H1 (cell line): Measurements from ENCODE around the gene PSME2. TPM values are rescaled to one million over a fixed set of nuclear protein-coding genes. Genes with fewer than 3 reads are reported as not detected.

Experiments
- CTCF ChIA-PET: fragments of 300-600 bp; sonication (Branson Sonifier 250); formaldehyde crosslinking; loops from one replicate; lab custom pipeline; 2021; ENCODE audit not compliant: partially characterized antibody; lab: Charles Lee
- POLR2A ChIA-PET: fragments of 300-600 bp; sonication (Branson Sonifier 250); formaldehyde crosslinking; loops from one replicate; lab custom pipeline; 2021; ENCODE audit warnings: inconsistent platforms; ENCODE audit not compliant: partially characterized antibody; lab: Charles Lee
- DNase-seq, 2 experiments: peaks; one replicate each; pipeline versions ENCODE4 v3.0.0 to v3.0.0-alpha.2; 2010 to 2022; ENCODE audit warnings: low spot score in 2 of 2, low read depth in 1 of 2, mixed read lengths in 1 of 2
- FAIRE-seq: peaks from 2 replicates; lab custom pipeline; 2011; peaks lifted over from hg19 to GRCh38; lab: Jason Lieb, UNC
- H2AFZ ChIP-seq: 2 replicates; pipeline ENCODE4 v1.8.1; 2012; ENCODE audit warnings: low read length, inconsistent platforms
- H2AK5ac ChIP-seq: 2 replicates; pipeline ENCODE4 v1.6.1; 2013; ENCODE audit warnings: low read depth, low read length
- H2BK120ac ChIP-seq: replicated peaks from 2 replicates; pipeline ENCODE3; 2013; ENCODE audit warnings: low read depth, low read length, inconsistent platforms
- H2BK12ac ChIP-seq: 2 replicates; pipeline ENCODE4 v1.6.1; 2013; ENCODE audit warnings: low read depth, low read length
- H2BK15ac ChIP-seq: 2 replicates; pipeline ENCODE4 v1.6.1; 2013; ENCODE audit warnings: low read length
- H2BK20ac ChIP-seq: 2 replicates; pipeline ENCODE4 v1.6.1; 2013; ENCODE audit warnings: low read length
- H2BK5ac ChIP-seq: 2 replicates; pipeline ENCODE4 v1.6.1; 2013; ENCODE audit warnings: low read depth, low read length
- H3K14ac ChIP-seq: 2 replicates; pipeline ENCODE4 v1.6.1; 2013; ENCODE audit warnings: inconsistent platforms; ENCODE audit not compliant: insufficient read length
- H3K18ac ChIP-seq: 2 replicates; pipeline ENCODE4 v1.6.1; 2013; ENCODE audit warnings: low read length; ENCODE audit errors: extremely low read depth
- H3K23ac ChIP-seq: 2 replicates; pipeline ENCODE4 v1.6.1; 2013; ENCODE audit warnings: inconsistent platforms; ENCODE audit not compliant: insufficient read length
- H3K23me2 ChIP-seq: 2 replicates; pipeline ENCODE4 v1.6.1; 2013; ENCODE audit warnings: low read depth, low read length
- H3K27ac ChIP-seq: 2 replicates; pipeline ENCODE4 v1.6.1; 2011; ENCODE audit warnings: low read depth, low read length, inconsistent platforms
- H3K27me3 ChIP-seq, 4 experiments: replicated peaks in 1 of 4; 1 replicate in 1 of 4; 2 replicates in 3 of 4; pipeline versions ENCODE4 v1.6.1 to v1.8.1; 2011 to 2013; ENCODE audit warnings: low read length in 3 of 4, mild to moderate bottlenecking in 3 of 4, inconsistent platforms in 2 of 4, mixed read lengths in 2 of 4, moderate library complexity in 1 of 4; ENCODE audit not compliant: control insufficient read depth in 3 of 4, insufficient read depth in 3 of 4; ENCODE audit errors: extremely low read depth in 1 of 4
- H3K36me3 ChIP-seq, 4 experiments: 2 replicates each; pipeline versions ENCODE4 v1.6.1 to v1.8.1; 2011 to 2013; ENCODE audit warnings: mild to moderate bottlenecking in 4 of 4, low read length in 3 of 4, moderate library complexity in 2 of 4, control low read depth in 1 of 4, inconsistent platforms in 1 of 4; ENCODE audit not compliant: insufficient read depth in 4 of 4, control insufficient read depth in 2 of 4
- H3K4ac ChIP-seq: replicated peaks from 2 replicates; pipeline ENCODE3; 2013; ENCODE audit warnings: low read length, low read depth, mixed read lengths, inconsistent platforms; ENCODE audit not compliant: insufficient read length
- H3K4me1 ChIP-seq, 4 experiments: replicated peaks in 1 of 4; 1 replicate in 1 of 4; 2 replicates in 3 of 4; pipeline versions ENCODE4 v1.6.1 to v1.8.1; 2011 to 2013; ENCODE audit warnings: low read length in 3 of 4, inconsistent platforms in 2 of 4, mixed read lengths in 1 of 4; ENCODE audit not compliant: insufficient read depth in 4 of 4, control insufficient read depth in 3 of 4
- H3K4me2 ChIP-seq, 2 experiments: 2 replicates each; pipeline versions ENCODE4 v1.6.1 to v1.8.1; 2011 to 2013; ENCODE audit warnings: low read depth in 2 of 2, low read length in 2 of 2, control low read depth in 1 of 2, inconsistent platforms in 1 of 2, mild to moderate bottlenecking in 1 of 2; ENCODE audit not compliant: insufficient read depth in 1 of 2
- H3K4me3 ChIP-seq, 4 experiments: fragments of 200-600, 300-600 bp in 1 of 4; sonication (generic), shearing (Covaris generic), sonication (Bioruptor Twin) in 1 of 4; 2 replicates each; pipeline versions ENCODE4 v1.5.1 to v1.8.1; 2011 to 2016; ENCODE audit warnings: low read length in 4 of 4, low read depth in 3 of 4, control low read depth in 2 of 4, inconsistent platforms in 2 of 4, mild to moderate bottlenecking in 2 of 4, mixed read lengths in 1 of 4, moderate library complexity in 1 of 4; ENCODE audit not compliant: insufficient read depth in 2 of 4; ENCODE audit errors: extremely low read depth in 1 of 4
- H3K56ac ChIP-seq: replicated peaks from 2 replicates; pipeline ENCODE3; 2013; ENCODE audit warnings: low read depth, mild to moderate bottlenecking, mixed read lengths, low read length, inconsistent platforms; ENCODE audit not compliant: insufficient read length
- H3K79me1 ChIP-seq: 2 replicates; pipeline ENCODE4 v1.6.1; 2013; ENCODE audit warnings: low read depth, low read length, control low read depth
- H3K79me2 ChIP-seq, 2 experiments: 2 replicates each; pipeline versions ENCODE4 v1.6.1 to v1.8.1; 2012 to 2013; ENCODE audit warnings: low read length in 2 of 2, mild to moderate bottlenecking in 2 of 2, inconsistent platforms in 1 of 2; ENCODE audit not compliant: insufficient read depth in 2 of 2, control insufficient read depth in 1 of 2
- H3K9ac ChIP-seq, 4 experiments: replicated peaks in 1 of 4; 1 replicate in 1 of 4; 2 replicates in 3 of 4; pipeline versions ENCODE4 v1.6.1 to v1.8.1; 2011 to 2013; ENCODE audit warnings: low read depth in 3 of 4, low read length in 3 of 4, control low read depth in 2 of 4, mild to moderate bottlenecking in 2 of 4, moderate library complexity in 2 of 4, inconsistent platforms in 1 of 4; ENCODE audit errors: extremely low read depth in 1 of 4
- H3K9me3 ChIP-seq, 2 experiments: 2 replicates each; pipeline versions ENCODE4 v1.6.1 to v1.8.1; 2012 to 2013; ENCODE audit warnings: mild to moderate bottlenecking in 2 of 2, moderate library complexity in 2 of 2, control low read depth in 1 of 2, inconsistent platforms in 1 of 2, low read depth in 1 of 2, low read length in 1 of 2, mixed read lengths in 1 of 2; ENCODE audit not compliant: insufficient read depth in 2 of 2
- H4K20me1 ChIP-seq, 2 experiments: replicated peaks in 1 of 2; 2 replicates each; pipeline versions ENCODE3 to v1.8.1; 2011 to 2013; ENCODE audit warnings: inconsistent platforms in 2 of 2, low read length in 2 of 2, mild to moderate bottlenecking in 1 of 2; ENCODE audit not compliant: insufficient read depth in 2 of 2, control insufficient read depth in 1 of 2
- H4K5ac ChIP-seq: 2 replicates; pipeline ENCODE4 v1.6.1; 2013; ENCODE audit warnings: low read length, low read depth, mixed read lengths, inconsistent platforms; ENCODE audit not compliant: insufficient read length
- H4K8ac ChIP-seq: 2 replicates; pipeline ENCODE4 v1.8.0; 2013; ENCODE audit warnings: mild to moderate bottlenecking, moderate library complexity, low read length, inconsistent platforms; ENCODE audit not compliant: insufficient read depth; ENCODE audit errors: extremely low read depth
- H4K91ac ChIP-seq: replicated peaks from 2 replicates; pipeline ENCODE3; 2013; ENCODE audit warnings: low read length, mixed read lengths, inconsistent platforms; ENCODE audit not compliant: insufficient read length
- BACH1 ChIP-seq: IDR thresholded peaks from 2 replicates; pipeline ENCODE4 v1.6.1; 2012; ENCODE audit warnings: low read length, improper control_type of control experiment
- BCL11A ChIP-seq, 2 experiments: IDR thresholded peaks; one replicate each; pipeline ENCODE4 v1.6.1; 2011; ENCODE audit warnings: low read depth in 2 of 2, low read length in 2 of 2, mild to moderate bottlenecking in 2 of 2
- CBX5 ChIP-seq: fragments of 300-800, 300-1000 bp; sonication (generic); IDR thresholded peaks from 2 replicates; pipeline ENCODE4 v1.7.1; 2016; ENCODE audit warnings: antibody characterized with exemption, low read length, low read depth
- CBX8 ChIP-seq: fragments of 300-800, 300-1000 bp; sonication (generic); IDR thresholded peaks from 2 replicates; pipeline ENCODE4 v1.7.1; 2016; ENCODE audit warnings: low read depth, low read length, borderline replicate concordance
- EP300 ChIP-seq, 2 experiments: IDR thresholded peaks; 1 replicate in 1 of 2; 2 replicates in 1 of 2; pipeline ENCODE4 v1.6.1; 2011 to 2012; ENCODE audit warnings: low read depth in 2 of 2, low read length in 2 of 2, mild to moderate bottlenecking in 2 of 2, borderline replicate concordance in 1 of 2, inconsistent platforms in 1 of 2, moderate library complexity in 1 of 2
- POLR2A ChIP-seq, 2 experiments: IDR thresholded peaks; 1 replicate in 1 of 2; 2 replicates in 1 of 2; pipeline ENCODE4 v1.6.1; 2011; ENCODE audit warnings: low read depth in 2 of 2, low read length in 2 of 2, mild to moderate bottlenecking in 2 of 2; ENCODE audit errors: control extremely low read depth in 1 of 2
- SIRT6 ChIP-seq: IDR thresholded peaks from one replicate; pipeline ENCODE4 v1.7.1; 2012; ENCODE audit warnings: low read length, inconsistent platforms
- SP4 ChIP-seq: IDR thresholded peaks from 2 replicates; pipeline ENCODE4 v1.6.1; 2012; ENCODE audit warnings: low read length, inconsistent platforms
- TAF1 ChIP-seq: IDR thresholded peaks from 2 replicates; pipeline ENCODE4 v1.6.1; 2011; ENCODE audit warnings: mild to moderate bottlenecking, low read depth, low read length
- TBP ChIP-seq: IDR thresholded peaks from 2 replicates; pipeline ENCODE4 v1.6.1; 2011; ENCODE audit warnings: low read depth, low read length, improper control_type of control experiment
- WGBS, 2 experiments: shearing (Covaris generic) in 1 of 2; methylation state at CpG; one replicate each; pipeline versions ENCODE4 v1.1.6 to v1.1.7; 2013 to 2015; ENCODE audit warnings: low lambda C conversion rate in 2 of 2, mixed read lengths in 2 of 2, inconsistent platforms in 1 of 2, low coverage in 1 of 2, missing lambda C conversion rate in 1 of 2; ENCODE audit not compliant: insufficient replicate concordance in 2 of 2, insufficient coverage in 1 of 2, insufficient read length in 1 of 2; ENCODE audit errors: extremely low coverage in 1 of 2, missing lambda C conversion rate in 1 of 2; 5-methylcytosine and 5-hydroxymethylcytosine counted together
- polyA plus RNA-seq, 7 experiments: library from polyadenylated mRNA; depleted of rRNA in 3 of 7; stranded (reverse) in 5 of 7; unstranded in 2 of 7; fragments of >200 nt in 5 of 7; fragments of 200-250 nt in 2 of 7; gene quantifications; 1 replicate in 5 of 7; 2 replicates in 1 of 7; 4 replicates in 1 of 7; pipeline versions ENCODE4 v1.2.1 to v1.2.3, GENCODE V29; 2011 to 2013; ENCODE audit warnings: missing spikeins in 2 of 7, mixed read lengths in 2 of 7
- total RNA-seq: library from RNA; stranded (reverse); fragmentation: NEBNext Ultra II Directional; extraction: Animal tissue kit (Norgen Biotek cat#: 25700); gene quantifications from 2 replicates; pipeline ENCODE4 v1.2.1, GENCODE V29; 2021
- TF ChIP-seq, protein P1 (sequence below): IDR thresholded peaks from 2 replicates; pipeline ENCODE4 v1.6.1; 2012; ENCODE audit warnings: low read length, inconsistent platforms

The PSME2 gene
- total and polyA plus RNA-seq, 2 of the 8 experiments (the other 6 are each of a cell fraction or from before 2014, with no cell fraction given): 71.8 to 111 TPM

DNA sequence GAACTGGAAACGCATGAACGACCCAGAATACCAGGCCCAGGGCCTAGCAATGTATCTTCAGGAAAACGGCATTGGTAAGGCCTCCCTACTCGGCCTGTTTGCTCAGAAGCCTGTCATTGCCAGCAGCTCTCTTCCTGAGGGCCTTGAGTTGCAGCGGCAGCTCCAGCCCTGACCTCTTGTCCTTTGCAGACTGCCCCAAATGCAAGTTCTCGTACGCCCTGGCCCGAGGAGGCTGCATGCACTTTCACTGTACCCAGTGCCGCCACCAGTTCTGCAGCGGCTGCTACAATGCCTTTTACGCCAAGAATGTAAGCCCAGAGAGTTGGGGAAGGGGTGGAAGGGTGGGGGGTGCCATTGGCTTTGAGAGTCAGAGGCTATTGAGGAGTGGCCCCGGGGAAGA is 10.9 kb upstream of the PSME2 start:
- Histone ChIP-seq H2BK12ac (no peak overlapping the region), H3K4ac (no peak overlapping the region), H2BK5ac (no peak overlapping the region), H2AK5ac (no peak overlapping the region), H3K4me1 (peaks cover 0 to 10% (median 2%) of the 10 kb centered on the region in 4 experiments; a peak in 3 of 7 replicates), H4K5ac (no peak overlapping the region), H3K14ac (no peak overlapping the region), H3K9me3 (no peaks in the 10 kb centered on the region), H3K56ac (no peak overlapping the region), H3K27ac (no peak overlapping the region), H3K4me2 (no peak overlapping the region), H2BK120ac (no peak overlapping the region), H3K23me2 (0 out of 2 replicates have a peak, but pooled peaks cover 2% of the 10 kb centered on the region), H2AFZ (no peak overlapping the region), H2BK15ac (no peak overlapping the region), H4K8ac (no peak overlapping the region), H3K23ac (no peak overlapping the region), H3K9ac (no peak overlapping the region), H3K18ac (no peak overlapping the region), H3K79me1 (no peaks in the 10 kb centered on the region), H3K27me3 (no peaks in the 10 kb centered on the region; a peak in 1 of 7 replicates), H4K91ac (no peak overlapping the region), H3K36me3 (peaks cover 26 to 48% (median 40%) of the 10 kb centered on the region in 4 experiments), H3K79me2 (no peaks in the 10 kb centered on the region), H4K20me1 (peaks cover 2 to 13% of the 10 kb centered on the region in 2 experiments), H3K4me3 (no peak overlapping the region), H2BK20ac (no peak overlapping the region)
- TF ChIP-seq EP300 (IDR thresholded peaks at IDR 0.05; ENCODE audit: borderline replicate concordance in 1 of 2, low read depth in 2 of 2, low read length in 2 of 2) (no peak), BCL11A (IDR thresholded peaks at IDR 0.05; ENCODE audit: low read depth in 2 of 2, low read length in 2 of 2) (no peak), SP4 (no peak), CBX5 (no peak), TAF1 (no peak), POLR2A (IDR thresholded peaks at IDR 0.05; ENCODE audit: control extremely low read depth in 1 of 2, low read depth in 2 of 2, low read length in 2 of 2) (no peak), SIRT6 (no peak), TBP (no peak), BACH1 (no peak), CBX8 (no peak)
- TF ChIP-seq, protein P1, sequence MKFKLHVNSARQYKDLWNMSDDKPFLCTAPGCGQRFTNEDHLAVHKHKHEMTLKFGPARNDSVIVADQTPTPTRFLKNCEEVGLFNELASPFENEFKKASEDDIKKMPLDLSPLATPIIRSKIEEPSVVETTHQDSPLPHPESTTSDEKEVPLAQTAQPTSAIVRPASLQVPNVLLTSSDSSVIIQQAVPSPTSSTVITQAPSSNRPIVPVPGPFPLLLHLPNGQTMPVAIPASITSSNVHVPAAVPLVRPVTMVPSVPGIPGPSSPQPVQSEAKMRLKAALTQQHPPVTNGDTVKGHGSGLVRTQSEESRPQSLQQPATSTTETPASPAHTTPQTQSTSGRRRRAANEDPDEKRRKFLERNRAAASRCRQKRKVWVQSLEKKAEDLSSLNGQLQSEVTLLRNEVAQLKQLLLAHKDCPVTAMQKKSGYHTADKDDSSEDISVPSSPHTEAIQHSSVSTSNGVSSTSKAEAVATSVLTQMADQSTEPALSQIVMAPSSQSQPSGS: no peak
- ChIA-PET CTCF (interaction anchor here (0.6 to 1.5 kb wide), 3 partner anchors 9 to 49 kb away, joined by 3 to 5 read pairs (median 3); partner anchors contain the start of gene RNF31), POLR2A (interaction anchor here (0.5 to 2.9 kb wide), 5 partner anchors 20 to 64 kb away, joined by 3 to 9 read pairs (median 4); no protein-coding TSS in a partner anchor)
- DNase-seq: no peak
- FAIRE-seq: no peak
- 93% methylated on average over 12 of the region's 12 CpGs; no CpG with 5 or more reads in 1 of the 2 experiments for WGBS, 2 experiments
